ENCODE data around the gene AUTS2. TPM values are rescaled to one million over a fixed set of nuclear protein-coding genes. Genes with fewer than 3 reads are reported as not detected.

Gene AUTS2
- polyA plus RNA-seq, 1 donor (not counting 4 experiments of a cell fraction or from before 2014, with no cell fraction given): 4.7 TPM

DNA sequence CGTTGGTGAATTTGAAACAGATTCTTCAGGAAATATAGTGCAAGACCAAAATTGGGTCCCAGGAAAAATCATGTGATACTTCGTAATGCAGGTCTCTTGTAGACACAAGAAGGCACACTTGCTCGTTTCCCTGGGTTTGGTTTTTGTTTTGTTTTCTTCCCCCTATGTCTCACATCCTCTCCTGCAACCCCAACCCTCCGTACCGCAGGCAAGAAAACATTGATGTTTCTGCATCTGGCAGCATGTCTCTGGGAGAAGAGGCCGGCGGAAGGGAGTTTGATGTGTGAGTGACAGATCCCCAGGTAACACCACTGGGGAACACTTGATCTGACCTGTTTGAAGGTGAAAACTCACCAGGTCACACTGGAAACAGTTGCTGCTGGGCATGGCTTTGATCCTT, 718.5 kb downstream of the AUTS2 start:
- peak overlapping the region; percentile 69 for H3K27ac ChIP-seq (ENCODE audit: control insufficient read depth, insufficient read depth, low read length)
- dilution Hi-C loops (cut with MboI; ENCODE audit: extremely low pct_ligation_motif_present, low sequenced_read_pairs): no loop called here
- no peaks in the 10 kb centered on the region for H3K27me3 ChIP-seq (ENCODE audit: control insufficient read depth, extremely low read depth, insufficient read depth, low read length)
- FAIRE-seq: peak; percentile 87
- DNase-seq (ENCODE audit: low read depth, low spot score): no peak
- H3K4me3 ChIP-seq (ENCODE audit: control insufficient read depth in 2 of 3, extremely low read depth in 1 of 3, insufficient read depth in 2 of 3, low read depth in 1 of 3, low read length in 3 of 3): peak overlapping the region in 2 of 3 experiments; percentile 32 to 53
- no peaks in the 10 kb centered on the region for H3K36me3 ChIP-seq (ENCODE audit: control insufficient read depth in 2 of 2, extremely low read depth in 1 of 2, insufficient read depth in 2 of 2, low read length in 2 of 2)
- peak overlapping the region; percentile 87 for H3K4me2 ChIP-seq (ENCODE audit: control insufficient read depth, extremely low read depth, insufficient read depth, low read depth, low read length)
- peak overlapping the region; percentile 64 for H3K9ac ChIP-seq (ENCODE audit: control insufficient read depth, extremely low read depth, insufficient read depth, low read length)
- no peaks in the 10 kb centered on the region for H4K20me1 ChIP-seq (ENCODE audit: control insufficient read depth, extremely low read depth, insufficient read depth, low read length)
- no peaks in the 10 kb centered on the region for H3K9me1 ChIP-seq (ENCODE audit: control insufficient read depth, extremely low read depth, insufficient read depth, low read length)
- TF ChIP-seq, protein P1, sequence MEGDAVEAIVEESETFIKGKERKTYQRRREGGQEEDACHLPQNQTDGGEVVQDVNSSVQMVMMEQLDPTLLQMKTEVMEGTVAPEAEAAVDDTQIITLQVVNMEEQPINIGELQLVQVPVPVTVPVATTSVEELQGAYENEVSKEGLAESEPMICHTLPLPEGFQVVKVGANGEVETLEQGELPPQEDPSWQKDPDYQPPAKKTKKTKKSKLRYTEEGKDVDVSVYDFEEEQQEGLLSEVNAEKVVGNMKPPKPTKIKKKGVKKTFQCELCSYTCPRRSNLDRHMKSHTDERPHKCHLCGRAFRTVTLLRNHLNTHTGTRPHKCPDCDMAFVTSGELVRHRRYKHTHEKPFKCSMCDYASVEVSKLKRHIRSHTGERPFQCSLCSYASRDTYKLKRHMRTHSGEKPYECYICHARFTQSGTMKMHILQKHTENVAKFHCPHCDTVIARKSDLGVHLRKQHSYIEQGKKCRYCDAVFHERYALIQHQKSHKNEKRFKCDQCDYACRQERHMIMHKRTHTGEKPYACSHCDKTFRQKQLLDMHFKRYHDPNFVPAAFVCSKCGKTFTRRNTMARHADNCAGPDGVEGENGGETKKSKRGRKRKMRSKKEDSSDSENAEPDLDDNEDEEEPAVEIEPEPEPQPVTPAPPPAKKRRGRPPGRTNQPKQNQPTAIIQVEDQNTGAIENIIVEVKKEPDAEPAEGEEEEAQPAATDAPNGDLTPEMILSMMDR (optimal IDR thresholded peaks at IDR 0.05 in 1 of 3, IDR thresholded peaks at IDR 0.05 in 1 of 3, conservative IDR thresholded peaks at IDR 0.05 in 1 of 3; ENCODE audit: extremely low read depth in 1 of 3, insufficient read depth in 2 of 3, low read length in 3 of 3): no peak
- no peak for TF ChIP-seq EZH2 (IDR thresholded peaks at IDR 0.05; ENCODE audit: low read length)
- peaks cover 28% of the 10 kb centered on the region for H3K4me1 ChIP-seq (ENCODE audit: control insufficient read depth, extremely low read depth, insufficient read depth, low read length)
- no peaks in the 10 kb centered on the region for H3K79me2 ChIP-seq (ENCODE audit: control insufficient read depth, insufficient read depth, low read length)
- peak overlapping the region; percentile 74 for H2AFZ ChIP-seq (ENCODE audit: control insufficient read depth, low read length)
- H3K9me3 ChIP-seq (ENCODE audit: control insufficient read depth, low read depth, low read length): no peaks in the 10 kb centered on the region

DNA sequence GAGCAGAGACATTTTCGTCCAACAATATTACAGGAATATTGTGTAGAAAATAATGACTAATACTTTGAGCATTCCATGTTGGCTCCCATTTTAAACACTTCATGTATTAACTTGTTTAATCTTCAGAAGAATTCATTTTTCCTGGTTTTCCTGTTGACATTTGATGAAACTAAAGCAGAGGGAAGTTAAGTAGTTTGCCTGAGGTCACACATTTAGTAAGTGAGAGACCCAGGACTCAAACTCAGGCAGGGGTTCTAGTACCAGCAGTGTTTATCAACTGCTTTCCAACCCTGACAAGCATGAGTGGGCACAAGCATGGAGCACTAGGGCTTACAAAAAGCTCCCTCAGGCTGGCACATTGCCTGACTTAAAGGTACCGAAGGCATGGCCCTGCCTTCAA, 719.1 kb downstream of the AUTS2 start:
- no peak overlapping the region for H3K9ac ChIP-seq (ENCODE audit: control insufficient read depth, extremely low read depth, insufficient read depth, low read length)
- H3K79me2 ChIP-seq (ENCODE audit: control insufficient read depth, insufficient read depth, low read length): no peaks in the 10 kb centered on the region
- peaks cover 31% of the 10 kb centered on the region for H3K4me1 ChIP-seq (ENCODE audit: control insufficient read depth, extremely low read depth, insufficient read depth, low read length)
- H3K9me3 ChIP-seq (ENCODE audit: control insufficient read depth, low read depth, low read length): no peaks in the 10 kb centered on the region
- no peak for TF ChIP-seq EZH2 (IDR thresholded peaks at IDR 0.05; ENCODE audit: low read length)
- TF ChIP-seq, protein P1 (optimal IDR thresholded peaks at IDR 0.05 in 1 of 3, IDR thresholded peaks at IDR 0.05 in 1 of 3, conservative IDR thresholded peaks at IDR 0.05 in 1 of 3; ENCODE audit: extremely low read depth in 1 of 3, insufficient read depth in 2 of 3, low read length in 3 of 3): no peak
- peak overlapping the region; percentile 87 for H3K4me2 ChIP-seq (ENCODE audit: control insufficient read depth, extremely low read depth, insufficient read depth, low read depth, low read length)
- H4K20me1 ChIP-seq (ENCODE audit: control insufficient read depth, extremely low read depth, insufficient read depth, low read length): no peaks in the 10 kb centered on the region
- no peaks in the 10 kb centered on the region for H3K27me3 ChIP-seq (ENCODE audit: control insufficient read depth, extremely low read depth, insufficient read depth, low read length)
- H3K27ac ChIP-seq (ENCODE audit: control insufficient read depth, insufficient read depth, low read length): peak overlapping the region; percentile 69
- DNase-seq (ENCODE audit: low read depth, low spot score) (peak; percentile 40), FAIRE-seq (peak; percentile 86)
- H3K4me3 ChIP-seq (ENCODE audit: control insufficient read depth in 2 of 3, extremely low read depth in 1 of 3, insufficient read depth in 2 of 3, low read depth in 1 of 3, low read length in 3 of 3): peak overlapping the region in 2 of 3 experiments; percentile 32 to 53
- H3K36me3 ChIP-seq (ENCODE audit: control insufficient read depth in 2 of 2, extremely low read depth in 1 of 2, insufficient read depth in 2 of 2, low read length in 2 of 2): no peaks in the 10 kb centered on the region
- dilution Hi-C loops (cut with MboI; ENCODE audit: extremely low pct_ligation_motif_present, low sequenced_read_pairs): no loop called here
- peak overlapping the region; percentile 41 for H2AFZ ChIP-seq (ENCODE audit: control insufficient read depth, low read length)
- H3K9me1 ChIP-seq (ENCODE audit: control insufficient read depth, extremely low read depth, insufficient read depth, low read length): no peaks in the 10 kb centered on the region
